GM19452 (cell line): ENCODE measurements around the gene DLX4.

Source experiments
- ATAC-seq: cut with Tn5 transposase; IDR thresholded peaks from one replicate; pipeline ENCODE4 v1.9.1; 2021; ENCODE audit not compliant: unreplicated experiment

The DLX4 gene

DNA sequence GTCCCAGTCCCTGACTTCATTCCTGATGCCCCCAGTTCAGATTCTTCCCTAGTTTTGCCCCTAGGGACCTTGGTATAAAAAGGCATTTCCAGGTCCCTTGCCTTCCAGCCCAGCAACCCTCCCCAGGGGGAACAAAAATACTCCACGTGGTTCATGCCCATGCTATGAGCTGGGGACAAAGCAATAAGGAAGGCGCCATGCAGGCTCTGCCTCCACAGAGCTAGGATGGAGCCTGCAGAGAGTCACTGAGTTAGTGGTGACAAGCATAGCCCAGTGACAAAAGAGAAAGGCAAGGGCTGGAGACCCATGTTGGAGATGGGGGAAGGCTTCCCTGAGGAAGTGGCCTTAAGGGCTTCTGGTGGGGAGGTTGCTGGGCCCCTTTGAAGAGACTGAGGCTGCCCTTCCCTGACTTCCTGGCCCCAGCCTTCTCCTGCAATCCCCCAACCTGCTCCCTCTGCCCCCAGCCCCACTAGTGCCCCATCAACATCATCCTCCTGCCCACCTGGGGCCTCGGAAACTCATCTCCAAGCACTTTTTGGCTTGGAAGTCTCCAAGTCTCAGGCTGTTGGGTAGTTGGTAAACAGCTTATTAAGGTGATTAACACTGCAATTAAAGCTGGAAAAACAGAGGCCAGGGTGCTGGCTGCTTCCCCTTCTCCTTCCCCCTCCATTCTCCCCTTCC, 16.5 kb downstream of the DLX4 start:
- ATAC-seq = no peak

DNA sequence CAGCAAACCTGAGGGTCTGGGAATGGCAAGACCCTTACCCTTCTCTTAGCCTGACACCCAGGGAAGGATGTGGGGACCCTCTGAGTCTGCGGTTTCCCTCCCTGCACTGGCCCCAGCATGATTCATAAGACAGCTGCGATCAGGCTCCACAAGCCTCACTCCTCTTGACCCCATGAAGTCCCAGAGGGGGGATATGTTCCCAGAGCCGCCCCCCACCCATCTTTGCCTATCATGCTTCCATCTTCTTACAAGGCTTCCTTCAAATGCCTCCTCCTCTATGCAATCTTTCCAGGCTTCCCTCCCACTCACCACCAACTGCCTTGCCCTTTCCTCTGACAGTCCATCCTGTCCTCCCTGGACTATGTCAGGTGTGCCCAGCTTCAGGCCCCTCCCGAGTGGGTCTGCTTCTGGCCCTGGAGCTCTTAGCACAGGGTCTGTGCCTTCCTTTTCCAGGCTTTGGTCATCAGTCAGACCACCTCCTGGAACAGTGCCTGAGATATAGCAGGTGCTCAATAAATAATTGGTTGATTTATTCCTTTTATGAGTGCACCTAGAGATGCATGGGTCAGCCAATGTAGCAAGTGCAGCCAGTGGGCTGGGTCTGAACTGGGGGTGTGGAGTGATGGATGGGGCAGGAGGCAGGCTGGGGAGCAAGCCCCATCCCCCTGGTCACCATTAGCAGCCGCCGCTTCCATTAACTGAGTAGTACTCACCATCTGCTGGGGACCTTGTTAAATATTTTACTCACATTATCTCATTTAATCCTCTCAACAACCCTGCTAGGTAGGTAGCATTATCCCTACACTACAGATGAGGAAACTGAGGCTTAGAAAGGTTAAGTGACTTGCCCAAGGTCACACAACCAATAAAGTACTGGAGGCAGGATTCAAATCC, 17.7 kb downstream of the DLX4 start:
- ATAC-seq = no peak

DNA sequence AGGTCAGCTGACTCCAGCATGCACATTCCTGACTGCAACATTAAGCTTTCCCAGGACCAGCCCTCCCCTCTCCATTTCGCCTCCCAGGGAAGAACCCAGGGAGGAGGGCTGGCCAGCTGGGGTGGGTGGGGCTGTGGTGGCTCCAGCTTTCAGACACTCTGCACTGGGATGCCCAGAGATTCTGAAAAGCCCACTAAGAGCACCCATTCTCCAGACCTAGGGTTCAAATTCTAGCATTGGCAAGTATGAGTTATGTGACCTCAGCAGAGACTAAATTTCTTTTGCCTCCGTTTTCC, 18.2 kb downstream of the DLX4 start:
- ATAC-seq = no peak

DNA sequence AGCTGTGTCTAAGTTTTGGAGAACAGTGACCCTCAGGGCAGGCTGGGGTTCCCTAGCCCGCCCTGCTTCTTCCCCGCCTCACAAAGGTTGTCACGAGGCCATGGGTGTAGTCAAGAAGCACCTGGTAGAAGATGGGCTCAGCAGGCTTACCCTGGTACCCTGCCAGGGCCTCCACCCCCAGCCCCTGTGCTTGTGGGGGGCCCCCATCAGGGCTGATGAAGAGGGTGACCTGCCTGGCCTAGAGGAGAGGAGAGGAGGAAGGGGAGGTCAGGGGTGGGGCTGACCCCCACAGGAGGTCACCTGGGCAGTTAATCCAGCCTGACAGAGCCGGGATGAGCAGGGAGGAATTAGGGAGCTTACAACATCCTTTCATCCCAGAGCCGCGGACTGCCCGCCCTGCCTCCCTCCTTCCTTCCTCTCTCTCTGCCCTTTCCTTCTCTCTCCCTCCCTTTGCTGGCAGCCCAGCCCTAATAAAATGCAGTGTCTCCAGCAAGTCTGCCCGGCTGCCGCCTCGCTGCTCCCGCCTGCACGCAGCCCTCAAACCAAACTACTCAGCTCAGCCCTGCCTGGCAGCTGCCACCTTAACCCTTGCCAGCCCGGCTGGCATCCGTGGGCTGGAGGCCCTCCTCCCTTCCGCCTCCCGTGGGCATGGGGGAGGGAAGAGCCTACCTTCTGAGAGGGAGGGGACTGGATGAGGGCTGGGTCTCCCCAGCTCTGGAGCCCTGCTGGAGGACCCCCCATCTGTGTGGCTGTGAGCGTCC, 18.9 kb downstream of the DLX4 start:
- no peak for ATAC-seq

DNA sequence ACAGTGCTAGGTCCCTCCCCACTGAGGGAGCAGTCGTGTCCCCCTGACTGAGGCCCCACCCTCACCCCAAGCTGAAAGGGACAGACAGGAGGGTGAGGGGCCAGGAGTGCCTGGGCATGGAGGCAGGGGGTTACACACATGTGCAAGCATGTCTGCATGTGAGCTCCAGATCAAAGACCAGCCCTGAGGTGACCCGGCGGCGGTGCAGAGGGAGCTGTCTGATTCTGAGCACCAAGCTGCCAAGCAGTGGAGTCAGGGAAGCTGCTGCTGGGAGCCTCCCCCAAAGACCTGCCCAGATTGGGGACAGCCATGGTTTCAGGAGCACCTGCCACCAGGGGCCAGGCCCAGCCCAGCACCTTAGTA, 20.5 kb downstream of the DLX4 start:
- no peak for ATAC-seq

DNA sequence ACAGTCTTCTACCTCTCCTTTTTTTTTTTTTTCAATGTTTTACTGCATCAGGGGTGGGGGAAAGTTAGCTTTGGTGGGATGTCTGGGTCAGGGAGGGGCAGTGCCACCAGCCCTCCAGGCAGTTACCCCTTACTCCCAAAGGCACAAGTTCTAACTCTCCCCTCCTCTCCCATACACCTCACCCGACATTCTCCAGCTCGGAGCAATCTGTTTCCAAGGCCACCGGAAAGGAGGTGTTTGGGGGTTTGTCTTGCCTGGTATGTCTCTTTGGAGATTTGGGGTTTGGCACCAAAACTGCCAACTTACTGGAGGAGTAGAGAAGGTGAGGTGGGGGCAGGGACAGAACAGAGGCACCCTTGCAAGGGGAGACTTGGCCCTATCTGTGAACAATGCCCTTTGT, 21.3 kb downstream of the DLX4 start:
- no peak for ATAC-seq

DNA sequence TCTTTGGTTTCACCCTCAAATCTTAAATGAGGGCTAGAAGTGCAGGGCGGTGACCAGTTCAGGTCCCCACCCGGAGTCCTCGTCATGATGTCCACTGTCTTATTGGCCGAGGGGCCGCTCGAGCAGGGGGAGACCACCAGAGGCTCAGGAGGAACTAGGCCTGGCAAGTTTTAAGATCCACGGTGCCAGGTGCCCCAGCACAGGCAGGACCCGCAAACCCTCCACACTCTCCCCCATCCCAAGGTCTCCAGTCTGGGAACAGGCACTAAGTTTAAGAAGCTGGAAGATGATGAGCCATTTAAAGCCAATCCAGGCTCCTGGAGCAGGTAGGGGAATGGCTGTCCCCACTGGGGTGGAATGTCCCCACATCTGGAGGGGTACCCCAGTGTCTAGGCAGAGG, 21.9 kb downstream of the DLX4 start:
- no peak for ATAC-seq

DNA sequence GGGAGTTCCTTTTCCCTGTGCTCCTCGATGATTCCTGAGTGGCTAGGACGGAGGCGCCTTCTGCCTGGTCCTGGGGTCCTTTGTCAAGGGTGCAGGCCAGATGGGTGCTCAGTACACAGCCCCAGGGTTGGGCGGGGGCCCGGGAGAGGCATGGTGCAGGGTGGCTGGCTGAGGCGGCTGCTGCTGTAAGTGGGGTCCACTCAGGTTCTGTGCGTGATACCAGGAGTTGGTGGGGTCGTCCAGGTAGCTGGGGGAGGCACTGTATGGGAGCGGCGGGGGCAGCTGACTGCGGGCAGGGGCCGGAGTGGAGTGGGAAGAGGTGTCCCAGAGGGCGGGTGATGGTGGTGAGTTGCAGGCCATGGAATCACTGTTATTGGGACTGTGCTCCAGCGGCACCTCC, 22.4 kb downstream of the DLX4 start:
- no peak for ATAC-seq

DNA sequence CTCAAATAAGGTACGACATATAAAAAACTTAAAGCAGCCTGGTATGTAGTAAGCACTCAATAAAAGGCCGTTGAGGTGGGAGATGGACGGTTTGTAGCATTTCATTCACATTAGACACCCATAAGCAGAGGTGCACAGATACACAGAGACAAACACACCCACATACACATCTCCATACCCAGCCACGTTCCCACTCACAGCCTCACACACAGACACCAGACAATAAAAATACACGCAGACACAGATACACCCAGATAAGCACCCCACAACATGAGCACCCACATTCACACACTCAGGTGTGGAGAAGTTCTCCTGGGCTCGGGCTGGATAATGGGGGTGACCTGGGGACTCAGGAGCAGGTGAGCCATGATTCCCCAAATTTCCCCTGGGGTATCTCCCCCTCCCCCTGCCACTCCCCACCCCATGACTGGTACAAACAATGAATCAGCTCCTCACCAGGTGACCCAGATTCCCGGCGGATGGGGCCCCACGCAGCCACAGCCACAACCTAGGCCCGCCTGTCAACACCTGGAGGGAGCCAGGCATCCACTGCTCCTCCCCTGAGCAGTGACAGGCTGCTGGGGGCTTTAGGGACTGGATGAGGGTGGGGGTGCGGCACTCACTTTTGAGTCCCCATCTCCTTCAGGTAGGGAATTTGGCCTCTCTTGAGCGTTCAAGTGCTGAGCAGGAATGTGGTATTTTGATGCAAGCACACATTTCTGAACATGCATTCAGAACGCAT, 23.4 kb downstream of the DLX4 start:
- no peak for ATAC-seq

DNA sequence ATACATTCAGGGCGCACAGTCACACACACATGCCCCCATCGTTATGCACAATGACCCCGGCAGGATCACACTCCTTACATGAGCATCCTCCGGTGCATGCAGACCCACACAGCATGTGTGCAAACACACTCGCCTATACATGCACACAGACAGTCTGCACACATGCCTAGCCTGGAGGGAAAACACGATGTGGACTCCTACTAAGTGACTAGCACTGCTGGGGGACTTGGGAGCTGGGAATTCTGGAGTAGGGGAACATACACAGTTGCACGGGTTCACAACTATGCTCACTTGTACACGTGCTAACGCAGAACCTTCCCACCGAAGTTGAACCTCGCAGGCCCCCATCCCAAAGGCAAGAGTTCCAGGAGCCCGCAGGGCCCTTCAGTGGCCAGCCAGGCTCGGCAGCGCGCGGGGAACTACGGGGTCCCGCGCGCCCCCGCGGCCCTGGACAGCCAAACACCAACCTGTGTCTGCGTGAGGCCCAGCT, 24.0 kb downstream of the DLX4 start:
- no peak for ATAC-seq

DNA sequence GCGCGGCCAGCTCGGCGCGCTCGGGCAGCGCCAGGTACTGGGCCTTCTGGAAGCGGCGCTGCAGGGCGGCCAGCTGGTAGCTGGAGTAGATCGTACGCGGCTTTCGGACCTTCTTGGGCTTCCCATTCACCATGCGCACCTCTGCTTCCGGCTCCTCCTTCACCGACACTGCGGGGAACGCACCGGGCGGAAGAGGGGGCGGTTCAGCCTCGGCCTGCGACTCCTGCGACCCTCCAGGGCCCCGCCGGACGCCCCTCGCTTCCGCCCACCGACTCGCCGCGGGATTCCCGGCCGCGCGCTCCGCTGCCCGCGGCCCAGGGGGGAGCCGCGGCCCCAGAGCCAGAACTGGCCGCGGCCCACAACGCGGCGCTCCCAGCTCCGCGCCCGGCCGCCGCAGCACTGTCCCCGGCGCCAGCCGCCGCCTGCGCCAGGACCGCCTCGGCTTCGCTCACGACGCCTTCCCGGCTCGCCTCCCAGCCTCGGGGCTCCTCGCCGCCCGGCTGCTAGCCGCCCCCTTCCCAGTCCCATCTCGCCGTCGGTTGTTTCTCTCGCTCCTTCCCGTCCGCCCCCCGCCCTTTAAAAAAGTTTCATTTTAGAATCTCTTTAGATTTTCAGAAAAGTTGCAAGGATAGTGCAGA, 24.6 kb downstream of the DLX4 start:
- ATAC-seq = no peak

DNA sequence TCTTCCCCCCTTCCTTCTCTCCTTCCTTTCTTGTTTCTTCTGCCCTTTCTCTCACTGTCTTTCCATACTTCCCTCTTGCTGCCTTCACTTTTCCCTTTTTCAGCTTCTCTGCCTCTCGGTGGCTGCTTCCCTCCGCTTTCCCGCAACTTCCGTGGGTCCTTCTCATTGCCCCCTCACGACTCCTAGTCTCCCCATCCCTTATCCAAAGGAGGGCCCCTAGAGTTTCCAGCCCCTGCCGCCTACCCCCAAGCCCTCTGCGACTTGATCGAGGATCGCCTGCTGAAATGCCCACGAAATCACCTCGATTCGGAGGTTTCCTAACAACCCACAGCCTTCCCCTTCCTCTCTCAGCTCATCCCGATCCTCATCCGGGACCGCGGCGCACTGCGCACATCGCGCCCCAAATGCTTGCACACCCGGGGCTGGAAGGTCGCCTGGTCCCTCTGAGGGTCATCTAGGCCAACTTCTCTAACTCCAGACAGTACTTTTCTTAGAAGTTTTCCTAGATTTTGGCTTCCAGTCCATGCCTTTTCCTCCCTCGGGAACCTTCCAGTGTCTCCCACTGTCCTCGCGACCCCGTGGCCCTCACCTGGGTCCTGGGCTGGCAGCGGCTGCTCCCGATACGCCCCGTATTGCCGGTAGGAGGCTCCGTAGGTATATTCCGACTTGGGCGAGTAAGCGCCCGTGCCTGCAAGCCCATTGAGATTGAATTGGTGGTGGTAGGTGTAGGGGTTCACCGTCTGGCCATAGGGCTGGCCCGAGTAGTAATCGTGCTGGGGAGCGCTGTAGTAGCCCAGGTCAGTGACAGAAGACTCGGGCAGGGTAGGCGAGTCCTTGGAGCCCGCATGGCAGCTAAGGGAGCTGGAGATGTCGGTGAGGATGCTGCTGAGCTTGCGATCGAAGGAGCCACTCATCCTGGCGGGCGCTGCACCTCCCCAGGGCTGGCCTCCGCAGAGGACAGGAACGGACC, 25.4 kb downstream of the DLX4 start:
- no peak for ATAC-seq

DNA sequence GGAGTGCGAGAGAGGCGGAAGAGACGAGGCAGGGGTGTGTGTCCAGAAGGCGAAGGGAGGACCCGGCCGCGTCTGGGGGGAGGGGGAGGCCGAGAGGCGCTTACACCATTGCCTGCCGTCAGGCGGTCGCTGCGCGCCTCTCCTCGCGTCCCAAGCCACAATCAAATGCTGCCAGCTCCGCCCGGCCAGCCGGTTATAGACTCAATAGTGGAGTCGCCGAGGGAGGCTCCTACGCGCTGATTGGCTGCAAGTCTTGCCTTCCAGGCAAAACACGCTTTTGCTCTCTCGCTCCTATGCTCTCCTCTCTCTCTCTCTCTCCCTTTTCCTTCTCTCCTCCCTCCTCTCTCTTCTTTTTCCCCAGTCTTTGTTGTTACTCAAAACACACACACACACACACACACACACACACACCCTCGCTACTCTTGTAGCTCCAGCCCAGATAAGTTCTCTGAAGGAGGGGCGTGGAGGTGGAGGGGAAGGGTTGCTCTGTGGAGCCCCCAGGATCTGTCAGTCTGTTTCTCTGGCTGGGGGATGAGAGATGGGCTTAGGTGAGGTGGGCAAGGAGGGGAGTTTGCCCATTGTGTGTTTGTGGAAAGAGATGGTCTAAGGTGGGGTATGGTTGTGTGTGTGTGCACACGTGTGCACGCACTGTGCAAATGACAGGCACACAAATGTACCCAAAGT, 26.2 kb downstream of the DLX4 start, which contains the start of gene DLX3:
DLX3 (minus strand) TSS at position 170 of the 684 bp plus-strand sequence. CDS start 226 bp downstream, outside the sequence.
- no peak for ATAC-seq

DNA sequence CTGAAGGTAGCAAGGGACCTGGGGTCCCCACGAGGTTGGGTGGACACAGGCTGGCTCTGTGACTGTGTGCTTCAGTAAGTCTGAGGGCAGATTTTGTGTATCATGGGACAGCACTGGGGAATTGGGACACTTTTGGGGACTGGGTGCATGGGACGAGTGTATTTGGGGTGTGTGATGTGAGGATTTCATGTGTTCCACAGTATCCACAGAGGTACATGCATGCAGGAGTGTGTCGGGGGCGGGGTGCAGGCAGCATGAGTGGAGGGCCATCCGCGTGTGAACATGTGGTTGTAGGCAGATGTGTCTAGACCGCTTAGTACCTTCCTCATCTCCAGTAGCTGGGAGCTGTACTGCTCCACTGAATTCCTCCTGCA, 27.1 kb downstream of the DLX4 start:
- no peak for ATAC-seq

DNA sequence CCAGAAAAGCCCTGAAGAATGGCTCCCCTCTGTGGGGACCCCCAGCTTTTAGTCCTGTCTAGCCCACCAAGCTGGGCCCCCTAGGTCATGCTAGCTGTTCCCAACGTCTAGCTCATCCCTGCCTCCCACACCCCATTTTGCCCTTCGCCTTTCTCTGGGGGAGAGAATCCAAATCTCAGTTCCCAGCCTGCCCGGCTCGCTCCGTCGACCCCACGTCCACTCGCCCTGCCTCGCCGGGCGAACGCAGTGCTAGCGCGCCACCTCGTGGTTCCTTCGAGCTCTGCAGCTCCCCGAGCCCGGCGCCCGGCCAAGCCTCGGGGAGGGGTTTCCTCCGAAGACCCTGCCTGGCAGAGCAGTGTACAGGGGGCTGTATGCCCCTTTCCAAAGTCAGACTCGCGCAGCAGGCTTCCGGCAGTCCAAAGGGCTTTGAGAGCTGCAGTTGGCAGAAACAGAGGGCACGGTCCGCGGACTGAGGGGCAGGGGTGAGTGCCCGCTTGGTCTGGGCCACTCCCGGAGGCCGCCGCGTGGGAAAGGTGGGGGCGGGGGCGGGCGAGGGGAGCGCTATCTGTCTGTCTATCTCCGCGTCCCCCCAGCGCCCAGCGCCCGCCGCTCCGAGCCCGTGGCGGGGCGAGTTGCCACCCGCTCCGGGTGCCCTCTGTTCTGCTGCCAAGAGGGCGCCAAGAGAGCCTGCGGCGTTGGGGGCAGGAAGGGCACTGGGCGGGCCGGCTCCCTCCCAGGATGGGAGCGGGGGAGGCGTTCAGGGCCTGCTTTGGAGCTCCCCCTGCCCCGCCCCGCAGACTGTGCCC, 27.7 kb downstream of the DLX4 start:
- ATAC-seq = no peak

DNA sequence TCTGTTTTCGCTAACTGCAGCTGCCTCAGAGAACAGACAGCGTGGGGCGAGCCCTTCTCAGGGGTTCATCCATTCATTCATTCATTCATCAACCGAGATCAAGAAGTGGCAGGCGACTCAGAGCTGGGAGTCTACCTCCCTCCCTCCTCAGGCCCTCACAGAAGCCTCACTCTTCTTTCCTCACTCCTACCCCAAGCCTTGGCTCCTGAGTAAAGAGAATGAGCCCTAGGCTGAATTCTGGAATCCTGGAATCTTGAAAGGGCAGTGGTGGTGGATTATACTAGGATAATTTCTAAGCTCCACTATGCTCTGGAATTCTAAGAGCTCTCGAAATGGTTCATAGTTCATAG, 28.3 kb downstream of the DLX4 start:
- no peak for ATAC-seq

DNA sequence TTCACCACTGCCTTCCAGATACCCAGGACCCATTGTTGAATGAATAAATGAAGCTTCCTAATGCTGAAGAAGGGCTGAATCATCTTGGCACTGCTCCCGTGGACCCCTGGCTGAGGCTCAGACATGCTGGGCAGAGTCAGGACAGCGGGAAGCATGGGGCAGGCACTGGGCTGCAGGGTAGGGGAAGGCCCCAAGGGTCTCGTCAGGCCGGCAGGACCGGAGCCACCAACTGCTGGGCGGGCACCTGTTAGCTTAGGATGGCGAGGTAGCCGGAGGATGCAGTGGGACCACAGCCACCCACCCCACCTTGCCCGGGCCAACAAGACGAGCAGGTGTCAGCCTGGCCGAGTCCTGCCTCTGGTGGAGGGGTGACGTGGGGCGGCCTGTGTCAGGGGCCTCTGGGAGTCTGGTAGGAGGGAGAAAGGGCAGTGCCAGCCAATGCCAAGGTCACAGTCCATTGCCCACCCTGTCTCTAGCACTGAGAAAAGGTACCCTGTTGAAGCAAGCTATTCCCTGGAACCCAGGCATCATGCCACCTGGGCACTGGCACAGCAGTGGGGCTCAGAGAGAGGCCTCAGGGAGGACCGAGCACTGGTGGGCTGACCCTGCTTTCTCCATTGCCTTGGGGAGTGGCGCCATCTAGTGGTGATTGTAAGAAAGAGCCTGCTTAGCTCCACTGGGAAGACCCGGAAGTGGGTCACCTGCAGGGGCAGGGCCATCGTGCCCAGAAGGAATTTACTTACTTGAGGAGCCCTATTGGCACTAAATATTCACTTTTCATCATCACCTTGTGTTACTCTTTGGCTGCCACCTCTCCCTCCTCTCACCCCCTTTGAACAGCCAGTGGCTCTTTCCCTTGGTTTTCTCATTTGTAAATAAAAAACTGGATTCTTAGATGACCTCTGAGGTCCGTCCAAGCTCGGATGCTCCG, 29.0 kb downstream of the DLX4 start:
- ATAC-seq = peak; percentile 75
